Measurements from ENCODE around the gene PWWP2A. TPM values are rescaled to one million over a fixed set of nuclear protein-coding genes. Genes with fewer than 3 reads are reported as not detected.

The PWWP2A gene
- total RNA-seq, 1 donor from 2014 or later: 19.6 TPM

DNA sequence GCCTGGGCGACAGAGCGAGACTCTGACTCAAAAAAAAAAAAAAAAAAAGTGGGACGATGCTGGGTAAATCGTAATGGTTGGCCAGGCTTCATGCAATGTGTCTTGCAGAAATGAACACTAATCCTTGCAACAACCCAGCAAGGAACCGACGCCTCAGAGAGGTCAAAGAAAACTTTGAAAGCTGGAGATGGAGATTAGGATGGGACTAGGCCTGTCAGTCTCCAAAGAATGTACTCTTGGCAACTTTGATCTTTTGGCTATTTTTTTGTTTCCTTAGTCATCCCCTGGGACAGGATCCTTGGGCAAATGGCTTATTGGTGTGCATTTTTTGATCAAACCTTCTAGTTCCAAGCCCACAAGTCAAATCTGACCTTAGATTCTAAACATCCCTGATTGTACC is 10.6 kb upstream of the PWWP2A start:
- Histone ChIP-seq H4K20me1 (ENCODE audit: insufficient read depth, low read length) (no peaks in the 10 kb centered on the region), H3K9me3 (ENCODE audit: insufficient read depth, low read depth, low read length) (no peaks in the 10 kb centered on the region), H3K27ac (ENCODE audit: low read depth, low read length) (no peak overlapping the region), H3K79me2 (ENCODE audit: insufficient read depth, low read length) (no peaks in the 10 kb centered on the region), H3K4me2 (ENCODE audit: low read length) (no peak overlapping the region), H3K4me1 (ENCODE audit: insufficient read depth, low read length) (peaks cover 4% of the 10 kb centered on the region), H3K27me3 (ENCODE audit: insufficient read depth, low read length) (no peaks in the 10 kb centered on the region), H3K4me3 (ENCODE audit: insufficient read depth, low read depth, low read length) (no peak overlapping the region), H2AFZ (ENCODE audit: low read depth, low read length) (no peak overlapping the region), H3K9ac (ENCODE audit: low read length) (no peak overlapping the region), H3K36me3 (ENCODE audit: insufficient read depth, low read length) (no peaks in the 10 kb centered on the region)
- Mint-ChIP-seq H3K9me3 (ENCODE audit: unreplicated experiment) (no peaks in the 10 kb centered on the region), H3K4me3 (ENCODE audit: unreplicated experiment) (no peak overlapping the region), H3K27ac (ENCODE audit: unreplicated experiment) (no peak overlapping the region), H3K27me3 (ENCODE audit: low read depth, unreplicated experiment) (no peaks in the 10 kb centered on the region), H3K36me3 (ENCODE audit: low read depth, unreplicated experiment) (no peaks in the 10 kb centered on the region), H3K4me1 (ENCODE audit: low read depth, unreplicated experiment) (peaks cover 4% of the 10 kb centered on the region)
- TF ChIP-seq CTCF (IDR thresholded peaks at IDR 0.05; ENCODE audit: insufficient read depth, low read depth, low read length) (no peak), EZH2 (IDR thresholded peaks at IDR 0.05; ENCODE audit: insufficient read depth, low read length) (no peak)
- FAIRE-seq (no peak), DNase-seq (ENCODE audit: low read depth) (no peak)

DNA sequence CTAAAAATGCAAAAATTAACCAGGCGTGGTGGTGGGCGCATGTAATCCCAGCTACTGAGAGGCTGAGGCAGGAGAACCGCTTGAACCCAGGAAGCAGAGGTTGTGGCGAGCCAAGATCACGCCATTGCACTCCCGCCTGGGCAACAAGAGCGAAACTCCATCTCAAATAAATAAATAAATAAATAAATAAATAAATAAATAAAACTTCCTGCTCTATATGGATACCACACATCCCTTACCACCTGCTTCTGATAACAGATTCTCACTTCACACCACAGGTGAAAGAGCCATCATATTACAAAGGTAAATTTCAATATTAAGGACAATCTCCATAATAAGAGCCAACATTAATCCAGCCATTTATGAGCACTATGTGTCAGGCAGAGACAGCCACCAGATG is 9.4 kb upstream of the PWWP2A start:
- H2AFZ ChIP-seq (ENCODE audit: low read depth, low read length): no peak overlapping the region
- Mint-ChIP-seq H3K27me3 (ENCODE audit: low read depth, unreplicated experiment) (no peaks in the 10 kb centered on the region), H3K9me3 (ENCODE audit: unreplicated experiment) (no peaks in the 10 kb centered on the region), H3K27ac (ENCODE audit: unreplicated experiment) (no peak overlapping the region), H3K4me3 (ENCODE audit: unreplicated experiment) (no peak overlapping the region), H3K4me1 (ENCODE audit: low read depth, unreplicated experiment) (peaks cover 4% of the 10 kb centered on the region), H3K36me3 (ENCODE audit: low read depth, unreplicated experiment) (no peaks in the 10 kb centered on the region)
- no peaks in the 10 kb centered on the region for H3K9me3 ChIP-seq (ENCODE audit: insufficient read depth, low read depth, low read length)
- DNase-seq (ENCODE audit: low read depth): no peak
- H3K27ac ChIP-seq (ENCODE audit: low read depth, low read length): no peak overlapping the region
- H4K20me1 ChIP-seq (ENCODE audit: insufficient read depth, low read length): no peaks in the 10 kb centered on the region
- TF ChIP-seq CTCF (IDR thresholded peaks at IDR 0.05; ENCODE audit: insufficient read depth, low read depth, low read length) (no peak), EZH2 (IDR thresholded peaks at IDR 0.05; ENCODE audit: insufficient read depth, low read length) (no peak)
- no peak overlapping the region for H3K9ac ChIP-seq (ENCODE audit: low read length)
- H3K4me3 ChIP-seq (ENCODE audit: insufficient read depth, low read depth, low read length): no peak overlapping the region
- H3K36me3 ChIP-seq (ENCODE audit: insufficient read depth, low read length): no peaks in the 10 kb centered on the region
- no peaks in the 10 kb centered on the region for H3K79me2 ChIP-seq (ENCODE audit: insufficient read depth, low read length)
- no peaks in the 10 kb centered on the region for H3K27me3 ChIP-seq (ENCODE audit: insufficient read depth, low read length)
- no peak for FAIRE-seq
- H3K4me2 ChIP-seq (ENCODE audit: low read length): no peak overlapping the region
- peaks cover 4% of the 10 kb centered on the region for H3K4me1 ChIP-seq (ENCODE audit: insufficient read depth, low read length)

GRCh38 chr5:160119905-160120266 is 636 bp upstream of the PWWP2A start:
- no peaks in the 10 kb centered on the region for H3K27me3 Mint-ChIP-seq (ENCODE audit: low read depth, unreplicated experiment)
- H3K36me3 Mint-ChIP-seq (ENCODE audit: low read depth, unreplicated experiment): no peaks in the 10 kb centered on the region
- Histone ChIP-seq H3K4me2 (ENCODE audit: low read length) (peak overlapping the region; percentile 24), H3K27ac (ENCODE audit: low read depth, low read length) (no peak overlapping the region), H3K36me3 (ENCODE audit: insufficient read depth, low read length) (peaks cover 4% of the 10 kb centered on the region), H3K4me3 (ENCODE audit: insufficient read depth, low read depth, low read length) (no peak overlapping the region), H3K9ac (ENCODE audit: low read length) (no peak overlapping the region), H4K20me1 (ENCODE audit: insufficient read depth, low read length) (peaks cover 12% of the 10 kb centered on the region), H2AFZ (ENCODE audit: low read depth, low read length) (no peak overlapping the region), H3K9me3 (ENCODE audit: insufficient read depth, low read depth, low read length) (no peaks in the 10 kb centered on the region), H3K79me2 (ENCODE audit: insufficient read depth, low read length) (peaks cover 32% of the 10 kb centered on the region), H3K4me1 (ENCODE audit: insufficient read depth, low read length) (no peaks in the 10 kb centered on the region), H3K27me3 (ENCODE audit: insufficient read depth, low read length) (peaks cover 5% of the 10 kb centered on the region)
- H3K4me1 Mint-ChIP-seq (ENCODE audit: low read depth, unreplicated experiment): no peaks in the 10 kb centered on the region
- FAIRE-seq: no peak
- no peak overlapping the region for H3K27ac Mint-ChIP-seq (ENCODE audit: unreplicated experiment)
- TF ChIP-seq EZH2 (IDR thresholded peaks at IDR 0.05; ENCODE audit: insufficient read depth, low read length) (no peak), CTCF (IDR thresholded peaks at IDR 0.05; ENCODE audit: insufficient read depth, low read depth, low read length) (no peak)
- H3K9me3 Mint-ChIP-seq (ENCODE audit: unreplicated experiment): no peaks in the 10 kb centered on the region
- peak overlapping the region; percentile 99 for H3K4me3 Mint-ChIP-seq (ENCODE audit: unreplicated experiment)
- no peak for DNase-seq (ENCODE audit: low read depth)

Measured in astrocyte (in vitro differentiated cells and primary cell).